T1000 (cell line): Measurements from ENCODE around the gene LAMA2.

Experiments
- DNase-seq: peaks from one replicate; lab custom pipeline; 2025; ENCODE audit warnings: mixed read lengths; lab: John Stamatoyannopoulos, UW

The LAMA2 gene

GRCh38 chr6:129513471-129513870 lies 630.5 kb downstream of the LAMA2 start:
- DNase-seq = no peak

GRCh38 chr6:129515004-129515403 lies 632.1 kb downstream of the LAMA2 start:
- no peak for DNase-seq

GRCh38 chr6:129516005-129516404 lies 633.1 kb downstream of the LAMA2 start:
- DNase-seq = no peak

- no peak for DNase-seq
Observed at GRCh38 chr6:129516787-129517186, 633.8 kb downstream of the LAMA2 start.

GRCh38 chr6:129517288-129517687 lies 634.4 kb downstream of the LAMA2 start:
- DNase-seq = no peak

GRCh38 chr6:129519750-129520149 lies 636.8 kb downstream of the LAMA2 start:
- no peak for DNase-seq

GRCh38 chr6:129521946-129522345 lies 639.0 kb downstream of the LAMA2 start:
- DNase-seq = no peak

- DNase-seq = no peak
Observed at GRCh38 chr6:129523816-129524215, 640.9 kb downstream of the LAMA2 start.

GRCh38 chr6:129525055-129525454 lies 642.1 kb downstream of the LAMA2 start:
- DNase-seq = no peak

- DNase-seq = no peak
Observed at GRCh38 chr6:129534926-129535325, 652.0 kb downstream of the LAMA2 start.

GRCh38 chr6:129536271-129536670 lies 653.3 kb downstream of the LAMA2 start:
- DNase-seq = no peak

- DNase-seq = no peak
Observed at GRCh38 chr6:129539032-129539431, 656.1 kb downstream of the LAMA2 start.

GRCh38 chr6:129542705-129543104 lies 659.8 kb downstream of the LAMA2 start:
- DNase-seq = no peak

- DNase-seq = no peak
Observed at GRCh38 chr6:129543981-129544380, 661.0 kb downstream of the LAMA2 start.

- DNase-seq = no peak
Observed at GRCh38 chr6:129544892-129545612, 662.1 kb downstream of the LAMA2 start.

GRCh38 chr6:129546702-129547101 lies 663.8 kb downstream of the LAMA2 start:
- DNase-seq = no peak

- no peak for DNase-seq
Observed at GRCh38 chr6:129551486-129551885, 668.5 kb downstream of the LAMA2 start.

GRCh38 chr6:129552413-129552812 lies 669.5 kb downstream of the LAMA2 start:
- no peak for DNase-seq

GRCh38 chr6:129555206-129555832 lies 672.4 kb downstream of the LAMA2 start:
- DNase-seq = no peak

- DNase-seq = no peak
Observed at GRCh38 chr6:129558248-129558647, 675.3 kb downstream of the LAMA2 start.

GRCh38 chr6:129565366-129565765 lies 682.4 kb downstream of the LAMA2 start:
- DNase-seq = no peak

GRCh38 chr6:129565811-129566210 lies 682.9 kb downstream of the LAMA2 start:
- no peak for DNase-seq
